HG03575 (cell line): Measurements from ENCODE around the gene ZBTB17.
"Not testable (repeated sequence)": the region's sequence is repeated elsewhere in the genome, so short reads cannot be mapped to it uniquely, and the experiment has no call there.

Experiments used
- ATAC-seq: cut with Tn5 transposase; IDR thresholded peaks from one replicate; pipeline ENCODE4 v1.9.1; 2021; ENCODE audit not compliant: unreplicated experiment, insufficient number of reproducible peaks, low FRiP score; ENCODE audit errors: extremely low read depth

ZBTB17 gene

GRCh38 chr1:16013220-16013907, 37.5 kb upstream of the ZBTB17 start:
- ATAC-seq, result no peak

DNA sequence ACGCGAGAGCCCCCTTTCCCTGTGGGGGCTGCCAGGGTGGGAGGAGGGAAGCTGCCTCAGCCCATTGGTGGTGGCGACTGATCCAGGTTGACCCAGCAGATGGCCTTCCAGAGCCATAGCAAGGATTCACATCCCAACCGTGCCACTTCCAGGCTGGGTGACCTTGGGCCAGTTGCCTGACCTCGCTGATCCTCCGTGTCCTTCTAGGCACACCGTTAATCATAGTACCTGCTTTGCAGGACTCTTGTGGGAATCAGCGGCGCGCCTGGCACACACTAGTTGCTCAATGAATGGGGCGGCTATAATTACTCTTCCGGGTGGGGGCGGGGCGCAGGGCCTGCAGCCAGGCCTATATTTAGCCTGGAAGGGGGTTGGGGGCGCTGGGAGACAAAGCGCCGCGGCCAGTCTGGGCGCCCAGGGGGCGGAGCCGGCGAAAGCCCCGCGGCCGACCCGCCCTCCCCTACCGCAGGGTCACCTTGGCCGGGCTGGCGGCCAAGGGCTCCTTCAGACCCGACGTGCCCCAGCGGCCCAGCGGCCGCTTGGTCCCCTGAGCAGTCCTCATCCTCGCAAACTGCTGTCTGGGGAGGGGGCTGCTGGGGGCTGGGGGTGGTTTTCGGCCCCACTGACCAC, 36.8 kb upstream of the ZBTB17 start:
- ATAC-seq, result no peak

DNA sequence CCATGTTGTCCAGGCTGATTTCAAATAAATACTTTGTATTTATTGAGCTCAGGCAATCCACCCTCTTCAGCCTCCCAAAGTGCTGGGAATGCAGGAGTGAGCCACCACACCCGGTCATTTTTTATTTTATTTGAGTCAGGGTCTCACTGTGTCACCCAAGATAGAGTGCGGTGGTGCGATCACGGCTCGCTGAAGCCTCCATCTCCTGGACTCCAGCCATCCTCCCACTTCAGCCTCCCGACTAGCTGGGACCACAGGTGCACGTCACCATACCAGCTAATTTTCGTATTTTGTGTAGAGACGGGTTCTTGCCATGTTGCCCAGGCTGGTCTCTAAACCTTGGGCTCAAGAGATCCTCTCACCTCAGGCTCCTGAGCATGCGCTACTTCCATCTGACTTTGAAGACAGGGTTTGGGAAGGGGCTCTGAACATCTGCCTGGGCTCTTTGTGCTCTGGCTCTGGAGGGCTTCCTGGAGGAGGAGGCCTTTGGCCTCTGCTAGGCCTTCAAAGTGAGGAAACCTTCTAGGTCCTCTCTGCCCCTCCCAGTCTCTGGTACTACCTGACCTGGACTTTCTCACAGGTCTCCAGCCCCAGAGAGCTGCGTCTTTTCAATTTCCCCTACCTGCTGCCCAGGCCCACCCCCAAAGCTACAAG, 36.2 kb upstream of the ZBTB17 start:
- no peak for ATAC-seq

- no peak for ATAC-seq
Observed at GRCh38 chr1:16010837-16011236, 34.9 kb upstream of the ZBTB17 start.

DNA sequence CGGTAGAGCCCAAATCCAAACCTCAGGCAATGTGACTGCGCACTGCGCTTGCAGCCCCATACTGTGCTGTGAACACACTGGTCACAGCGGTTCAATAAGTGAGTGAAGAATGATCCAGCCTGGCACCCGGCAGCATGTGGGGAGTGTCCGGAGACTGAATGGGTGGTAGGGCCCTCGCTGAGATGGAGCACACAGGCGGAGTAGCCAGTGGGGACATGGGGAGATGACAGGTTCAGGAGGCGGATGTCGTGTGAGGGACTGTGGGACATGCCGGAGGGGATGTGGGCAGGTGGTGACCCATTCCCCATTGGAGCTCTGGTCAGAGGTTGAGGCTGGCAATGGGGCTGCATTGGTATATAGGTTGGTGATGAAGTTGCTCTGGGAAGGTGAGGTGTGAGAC, 33.8 kb upstream of the ZBTB17 start:
- ATAC-seq, result no peak

GRCh38 chr1:16009030-16009460, 33.1 kb upstream of the ZBTB17 start:
- ATAC-seq, result no peak

DNA sequence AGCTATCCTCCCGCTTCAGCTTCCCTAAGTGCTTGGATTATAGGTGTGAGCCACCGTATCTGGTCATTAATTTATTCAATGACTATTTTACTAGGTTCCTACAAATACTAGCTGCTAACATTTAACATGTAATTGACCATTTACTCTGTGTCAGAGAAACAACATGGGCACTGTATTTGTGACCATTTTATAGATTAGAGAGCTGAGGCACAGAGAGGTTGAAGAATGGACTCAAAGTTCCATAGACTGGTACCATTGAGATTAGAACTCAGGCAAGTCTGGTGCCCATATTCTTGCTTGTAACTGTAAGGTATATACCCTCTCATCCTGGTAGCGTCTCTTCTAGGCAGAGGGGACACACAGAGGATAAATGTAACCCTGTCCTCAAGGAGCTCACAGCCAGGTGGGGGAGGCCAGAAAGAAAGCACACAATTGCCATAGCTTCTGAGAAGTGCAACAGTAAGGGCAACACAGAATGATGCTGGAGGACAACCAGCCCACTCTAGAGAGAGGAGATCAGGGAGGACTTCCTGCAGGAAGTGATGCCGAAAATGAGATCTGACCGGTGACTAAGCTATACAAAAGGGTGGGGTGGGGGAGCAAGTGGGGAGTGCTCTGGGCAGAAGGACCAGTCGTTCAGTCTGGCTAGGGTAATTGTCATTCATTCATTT, 31.9 kb upstream of the ZBTB17 start:
- no peak for ATAC-seq

- ATAC-seq, result no peak
Observed at GRCh38 chr1:16006552-16007485, 30.9 kb upstream of the ZBTB17 start.

DNA sequence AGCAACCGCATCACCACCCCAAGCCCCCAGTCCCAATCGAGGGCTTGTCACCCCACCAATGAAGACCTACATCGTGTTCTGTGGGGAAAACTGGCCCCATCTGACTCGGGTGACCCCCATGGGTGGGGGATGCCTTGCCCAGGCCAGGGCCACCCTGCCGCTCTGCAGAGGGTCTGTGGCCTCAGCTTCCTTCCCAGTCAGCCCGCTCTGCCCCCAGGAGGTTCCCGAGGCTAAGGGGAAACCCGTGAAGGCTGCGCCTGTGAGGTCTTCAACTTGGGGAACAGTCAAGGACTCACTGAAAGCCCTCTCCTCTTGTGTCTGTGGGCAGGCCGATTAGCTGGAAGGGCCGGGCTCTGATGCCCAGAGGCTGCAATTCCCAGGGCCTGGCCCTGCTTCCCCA, 30.1 kb upstream of the ZBTB17 start:
- ATAC-seq, result no peak

GRCh38 chr1:16005597-16005996, 29.7 kb upstream of the ZBTB17 start:
- ATAC-seq, result no peak

- ATAC-seq, result not testable (repeated sequence)
Observed at GRCh38 chr1:16001274-16001673, 25.4 kb upstream of the ZBTB17 start.

- ATAC-seq, result no peak
Observed at GRCh38 chr1:15998929-15999328, 23.0 kb upstream of the ZBTB17 start.

DNA sequence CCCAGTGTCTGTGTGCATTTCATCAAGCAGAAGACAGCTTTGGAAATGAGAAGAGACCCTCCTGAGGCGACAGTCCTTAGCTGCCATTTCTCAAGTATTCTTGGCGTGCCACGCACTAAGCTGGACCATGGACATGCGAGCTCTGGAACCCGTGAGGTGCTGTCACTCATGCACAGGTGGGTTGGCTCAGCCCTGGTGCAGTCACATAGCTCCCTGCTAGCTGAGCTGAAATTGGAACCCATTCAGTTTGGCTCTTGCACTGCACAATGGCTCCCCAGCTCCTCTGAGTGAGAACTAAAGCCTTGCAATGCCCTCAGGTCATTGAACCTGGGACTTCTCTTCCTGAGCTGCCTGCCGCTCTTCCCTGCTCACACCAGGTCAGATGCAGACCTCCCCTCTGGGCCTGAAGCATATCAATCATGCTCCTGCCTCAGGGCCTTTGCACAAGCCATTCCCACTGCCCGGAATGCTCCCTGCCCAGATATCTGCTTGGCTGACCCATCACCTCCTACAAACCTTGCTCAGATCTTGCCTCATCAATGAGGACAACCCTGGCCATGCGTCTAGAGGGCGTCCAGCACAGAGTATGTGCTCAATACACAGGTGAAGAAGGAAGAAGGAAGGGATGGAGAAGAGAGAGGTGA, 21.9 kb upstream of the ZBTB17 start:
- ATAC-seq, result no peak

DNA sequence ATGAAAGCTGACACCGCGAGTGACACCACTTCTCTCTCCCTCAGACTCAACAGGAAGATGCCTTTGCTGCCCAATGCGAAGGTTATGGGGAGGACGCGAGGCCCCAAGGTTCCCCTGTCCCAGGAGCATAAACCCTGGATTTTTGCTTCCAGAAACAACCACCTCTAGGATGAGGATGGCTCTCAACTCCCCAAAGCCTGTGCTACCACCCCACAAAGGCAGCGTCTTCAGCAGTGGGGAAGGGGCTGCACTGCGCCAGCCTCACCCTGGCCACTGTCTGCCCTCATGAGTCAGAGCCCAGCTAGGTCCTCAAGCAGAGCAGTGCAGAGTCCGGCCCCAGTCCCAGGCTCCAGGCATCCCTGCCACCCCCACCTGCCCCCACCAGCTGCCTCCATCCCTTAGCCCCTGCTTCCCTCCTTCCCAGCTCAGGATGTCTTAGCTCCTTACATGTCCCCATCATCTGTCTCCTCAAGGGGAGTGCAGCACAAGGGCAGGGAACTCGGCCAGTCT, 21.2 kb upstream of the ZBTB17 start:
- no peak for ATAC-seq

GRCh38 chr1:15994590-15995351, 18.9 kb upstream of the ZBTB17 start:
- no peak for ATAC-seq

DNA sequence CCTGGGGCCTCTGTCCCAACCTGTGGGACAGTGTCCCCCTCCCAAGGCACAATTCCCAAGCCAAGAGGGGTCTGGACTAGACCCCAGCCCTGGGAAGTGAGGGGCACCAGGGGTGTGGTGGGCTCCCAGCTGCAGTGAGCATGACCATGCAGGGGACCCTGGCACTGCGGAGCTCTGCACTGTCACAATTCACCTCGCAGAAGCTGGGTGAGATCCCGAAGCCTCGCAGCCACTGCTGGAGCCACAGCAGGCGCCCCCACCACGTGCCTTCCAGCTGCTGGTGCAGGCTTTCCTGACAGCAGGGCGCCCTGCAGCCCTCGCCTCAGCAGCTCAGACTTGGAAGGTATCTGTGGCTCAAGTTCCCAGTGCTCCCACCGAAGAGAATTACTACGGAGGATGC, 18.2 kb upstream of the ZBTB17 start:
- no peak for ATAC-seq

DNA sequence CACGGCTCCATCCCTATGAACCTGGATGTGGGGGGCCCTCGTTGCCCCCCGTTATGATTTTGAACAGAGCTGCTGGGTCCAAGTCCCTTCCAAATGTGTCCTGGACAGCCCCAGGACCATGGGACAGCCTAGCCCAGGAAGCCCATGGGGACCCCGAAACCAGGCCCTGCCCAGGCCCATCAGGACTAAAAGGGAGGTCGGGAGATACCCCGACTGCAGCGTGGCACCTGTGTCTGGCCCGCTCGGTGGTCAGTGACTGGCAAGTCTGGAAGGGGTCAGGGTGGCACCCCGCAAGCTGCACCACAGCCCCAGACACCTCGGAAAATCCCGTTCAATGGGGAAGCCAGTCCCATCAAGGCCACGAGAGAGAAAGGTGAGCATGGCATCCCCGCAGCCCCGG, 17.8 kb upstream of the ZBTB17 start:
- ATAC-seq, result no peak
